Epithelial cell of esophagus (primary cell): ENCODE data around the gene NTN1.

Experiments
- DNase-seq: peaks from one replicate; pipeline ENCODE4 v3.0.0; 2010; ENCODE audit warnings: low read depth
- H3K4me3 ChIP-seq: 2 replicates; pipeline ENCODE4 v1.5.1; 2011; ENCODE audit warnings: mild to moderate bottlenecking, low read length, control low read depth
- CTCF ChIP-seq: IDR thresholded peaks from 2 replicates; pipeline ENCODE4 v1.5.1; 2011; ENCODE audit warnings: low read depth, mild to moderate bottlenecking, low read length, control low read depth, inconsistent platforms; ENCODE audit not compliant: insufficient read depth; ENCODE audit errors: missing control alignments

The NTN1 gene

DNA sequence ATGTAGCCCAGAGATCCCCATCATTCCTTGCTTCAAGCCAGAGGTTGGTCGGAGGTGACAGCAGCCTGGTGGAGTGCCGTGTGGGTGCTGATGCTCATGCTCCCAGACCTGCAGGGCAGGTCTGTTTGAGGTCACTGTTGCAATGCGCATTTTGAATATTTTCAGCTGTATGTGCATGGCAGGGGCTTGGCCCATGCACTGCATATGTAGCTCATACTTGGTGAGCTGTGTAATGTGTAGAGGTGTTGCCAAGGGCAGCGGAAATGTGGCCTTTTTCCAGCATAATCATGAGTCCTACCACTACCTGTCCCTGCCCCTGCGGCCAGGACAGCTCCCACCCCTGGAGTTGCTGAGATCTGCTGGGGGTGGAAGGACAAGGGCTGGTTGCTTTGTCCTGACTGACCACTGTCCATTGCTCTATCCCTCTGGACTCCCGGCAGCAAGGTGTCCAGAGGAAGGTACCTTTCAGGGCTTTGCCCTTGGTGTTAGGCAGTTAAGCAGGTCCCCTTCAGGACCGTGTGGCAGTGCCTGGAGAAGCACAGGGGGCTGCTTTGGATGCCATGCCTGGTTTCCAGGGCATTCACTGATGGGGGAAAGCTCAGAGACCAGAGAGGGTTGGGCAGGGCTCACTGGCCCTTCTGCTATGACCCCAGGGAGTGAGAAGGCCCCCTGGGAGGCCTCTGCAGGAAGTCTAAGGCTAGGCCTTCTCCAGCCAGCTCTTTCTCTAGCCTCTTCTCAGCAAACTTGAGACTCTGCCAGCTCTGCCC lies 215.2 kb downstream of the NTN1 start:
- no peak for TF ChIP-seq CTCF
- no peak for DNase-seq
- no peak overlapping the region for H3K4me3 ChIP-seq

DNA sequence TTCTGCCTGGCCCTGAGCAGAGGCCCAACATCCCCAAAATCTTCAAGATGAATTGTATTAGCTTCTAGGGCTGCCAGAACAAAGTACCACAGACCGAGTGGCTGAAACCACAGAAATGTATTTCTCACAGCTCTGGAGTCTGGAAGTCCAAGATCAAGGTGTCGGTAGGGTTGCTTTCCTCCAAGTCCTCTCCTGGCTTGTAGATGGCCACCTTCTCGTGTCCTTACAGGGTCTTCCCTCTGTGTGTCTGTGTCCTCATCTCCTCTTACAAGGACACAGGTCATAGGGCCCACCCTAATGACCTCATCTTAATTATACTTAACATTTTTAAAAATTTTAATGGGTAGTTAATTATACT lies 215.7 kb downstream of the NTN1 start:
- H3K4me3 ChIP-seq: no peak overlapping the region
- no peak for TF ChIP-seq CTCF
- DNase-seq: no peak

DNA sequence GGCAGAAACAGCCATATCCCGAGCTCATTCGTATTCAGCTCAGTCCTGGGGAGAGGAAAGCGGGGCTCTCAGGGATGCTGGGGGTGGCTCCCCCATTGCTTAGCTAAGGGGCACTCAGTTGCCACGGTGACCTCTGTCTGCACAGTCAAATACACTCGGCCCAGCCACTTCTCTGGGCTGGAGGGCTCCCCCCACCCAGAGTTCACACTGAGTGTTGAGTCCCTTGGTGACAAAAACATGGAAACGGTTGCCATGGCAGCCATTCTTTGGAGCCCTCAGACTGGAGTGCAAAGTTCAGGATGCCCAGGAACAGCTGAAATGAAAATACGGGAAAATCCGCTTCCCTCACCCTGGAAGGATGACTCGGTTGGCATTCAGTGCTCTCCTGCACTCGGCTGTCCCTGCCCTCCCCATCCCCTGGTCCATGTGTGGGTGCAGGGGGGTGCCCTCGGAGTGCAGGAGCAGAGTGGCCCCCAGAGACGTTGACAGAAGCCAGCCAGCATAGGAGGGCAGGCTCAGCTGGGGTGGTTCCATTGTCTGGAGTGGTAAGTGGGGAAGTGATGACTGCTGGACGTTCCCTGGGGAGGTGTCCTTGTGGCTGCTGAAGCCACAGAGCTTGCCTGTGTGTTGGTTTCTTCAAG lies 216.5 kb downstream of the NTN1 start:
- no peak for DNase-seq
- H3K4me3 ChIP-seq: no peak overlapping the region
- no peak for TF ChIP-seq CTCF

- H3K4me3 ChIP-seq: no peak overlapping the region
- no peak for TF ChIP-seq CTCF
- no peak for DNase-seq
Measured at GRCh38 chr17:9238340-9239245, 217.3 kb downstream of the NTN1 start.

DNA sequence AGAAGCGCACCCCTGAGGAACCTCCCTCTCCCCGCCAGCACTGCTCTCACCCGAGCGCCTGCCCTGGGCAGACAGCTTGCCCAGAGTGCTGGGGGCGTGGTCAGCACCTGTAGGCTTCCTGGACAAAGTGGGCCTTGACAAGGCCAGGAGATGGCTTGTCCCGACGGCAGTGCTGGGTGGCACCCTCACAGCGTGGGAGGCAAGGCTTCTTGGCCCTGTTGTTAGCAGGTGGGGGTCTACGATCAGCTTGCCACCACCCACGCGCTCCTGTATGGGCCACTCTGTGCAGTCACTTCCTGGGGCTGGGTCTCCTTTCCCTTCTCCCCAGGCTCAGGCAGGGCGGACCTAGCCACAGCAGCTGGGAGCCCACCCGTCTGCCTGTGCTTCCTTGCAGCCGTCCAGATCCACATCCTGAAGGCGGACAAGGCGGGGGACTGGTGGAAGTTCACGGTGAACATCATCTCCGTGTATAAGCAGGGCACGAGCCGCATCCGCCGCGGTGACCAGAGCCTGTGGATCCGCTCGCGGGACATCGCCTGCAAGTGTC lies 218.0 kb downstream of the NTN1 start:
- no peak for DNase-seq
- peak overlapping the region; percentile 34 for H3K4me3 ChIP-seq
- TF ChIP-seq CTCF: no peak

GRCh38 chr17:9239793-9240658 lies 218.7 kb downstream of the NTN1 start:
- no peak for TF ChIP-seq CTCF
- DNase-seq: peak; percentile 66
- H3K4me3 ChIP-seq: peak overlapping the region; percentile 34
